ENCODE measurements around the gene ABAT.

DNA sequence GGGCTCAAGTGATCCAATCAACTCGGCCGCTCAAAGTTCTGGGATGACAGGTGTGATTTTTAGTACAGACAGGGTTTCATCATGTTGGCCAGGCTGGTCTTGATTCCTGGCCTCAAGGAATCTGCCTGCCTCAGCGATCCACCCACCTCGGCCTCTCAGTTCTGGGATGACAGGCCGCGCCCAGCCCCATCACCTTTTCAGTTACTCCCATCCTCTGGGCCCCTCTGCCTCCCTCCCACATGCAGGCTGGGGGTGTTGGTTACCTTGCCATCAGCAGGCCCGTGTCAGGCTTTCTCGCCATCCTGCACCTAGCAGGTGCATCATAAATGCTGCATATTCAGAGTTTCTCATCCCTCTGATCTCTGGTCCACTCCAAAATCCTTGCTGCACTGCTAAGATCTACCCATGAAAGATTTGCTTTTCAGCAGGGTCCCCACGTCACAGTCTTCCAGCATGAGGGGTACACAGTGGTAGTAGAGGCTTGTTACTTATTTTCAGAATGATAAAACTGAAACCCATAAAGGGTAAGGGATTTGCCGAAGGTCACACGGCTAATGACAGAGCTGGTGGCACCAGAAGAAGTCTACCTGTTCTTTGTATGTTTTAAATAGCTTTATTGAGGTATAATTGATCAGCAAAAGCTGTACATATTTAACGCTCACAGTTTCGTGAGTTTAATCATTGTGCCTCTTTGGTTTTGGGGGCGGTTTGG is 139.8 kb downstream of the ABAT start:
- TF ChIP-seq HDGF (IDR thresholded peaks at IDR 0.05; ENCODE audit: borderline replicate concordance) = no peak
- TF ChIP-seq ZNF384 (IDR thresholded peaks at IDR 0.05) = no peak
- no peak for TF ChIP-seq ARNT (IDR thresholded peaks at IDR 0.05)
- no peak for TF ChIP-seq TARDBP (IDR thresholded peaks at IDR 0.05)
- no peak for TF ChIP-seq FOXK2 (IDR thresholded peaks at IDR 0.05)
- TF ChIP-seq, protein P1, sequence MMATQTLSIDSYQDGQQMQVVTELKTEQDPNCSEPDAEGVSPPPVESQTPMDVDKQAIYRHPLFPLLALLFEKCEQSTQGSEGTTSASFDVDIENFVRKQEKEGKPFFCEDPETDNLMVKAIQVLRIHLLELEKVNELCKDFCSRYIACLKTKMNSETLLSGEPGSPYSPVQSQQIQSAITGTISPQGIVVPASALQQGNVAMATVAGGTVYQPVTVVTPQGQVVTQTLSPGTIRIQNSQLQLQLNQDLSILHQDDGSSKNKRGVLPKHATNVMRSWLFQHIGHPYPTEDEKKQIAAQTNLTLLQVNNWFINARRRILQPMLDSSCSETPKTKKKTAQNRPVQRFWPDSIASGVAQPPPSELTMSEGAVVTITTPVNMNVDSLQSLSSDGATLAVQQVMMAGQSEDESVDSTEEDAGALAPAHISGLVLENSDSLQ (IDR thresholded peaks at IDR 0.05) = no peak
- TF ChIP-seq FOXA1 (IDR thresholded peaks at IDR 0.05) = no peak
- TF ChIP-seq NFRKB (IDR thresholded peaks at IDR 0.05) = no peak
- no peak for TF ChIP-seq FOXM1 (IDR thresholded peaks at IDR 0.05; ENCODE audit: borderline replicate concordance)
- no peak for TF ChIP-seq BHLHE40 (IDR thresholded peaks at IDR 0.05; ENCODE audit: borderline replicate concordance)
- no peak for TF ChIP-seq SP1 (IDR thresholded peaks at IDR 0.05)

Data from HEK293T (cell line).